Colon (tissue), 2 donors: ENCODE measurements around the gene HIVEP2.

Experiments used
- FAIRE-seq: peaks from 2 replicates; lab custom pipeline; 2012; peaks lifted over from hg19 to GRCh38; lab: Jason Lieb, UNC
- donor health status: control.
- donor health status: control.

HIVEP2 gene

DNA sequence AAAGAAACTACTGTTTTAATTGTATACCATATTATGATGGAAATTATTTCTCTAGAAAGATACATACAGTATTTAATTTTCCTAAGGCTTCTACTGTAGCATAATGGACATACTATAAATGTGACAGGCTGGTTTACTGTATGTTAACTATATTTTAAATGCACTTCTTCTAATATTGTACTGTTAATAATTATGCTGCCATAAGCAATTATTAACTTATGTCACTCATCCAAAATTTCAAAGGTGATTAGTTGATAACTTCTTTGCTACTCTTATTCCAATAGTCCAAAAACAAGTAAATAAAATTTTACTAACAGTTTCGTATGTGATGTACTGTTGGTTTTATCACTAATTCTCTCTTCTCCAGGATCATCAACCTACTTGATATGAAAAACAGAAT lies 28.1 kb downstream of the HIVEP2 start:
- FAIRE-seq: no peak

DNA sequence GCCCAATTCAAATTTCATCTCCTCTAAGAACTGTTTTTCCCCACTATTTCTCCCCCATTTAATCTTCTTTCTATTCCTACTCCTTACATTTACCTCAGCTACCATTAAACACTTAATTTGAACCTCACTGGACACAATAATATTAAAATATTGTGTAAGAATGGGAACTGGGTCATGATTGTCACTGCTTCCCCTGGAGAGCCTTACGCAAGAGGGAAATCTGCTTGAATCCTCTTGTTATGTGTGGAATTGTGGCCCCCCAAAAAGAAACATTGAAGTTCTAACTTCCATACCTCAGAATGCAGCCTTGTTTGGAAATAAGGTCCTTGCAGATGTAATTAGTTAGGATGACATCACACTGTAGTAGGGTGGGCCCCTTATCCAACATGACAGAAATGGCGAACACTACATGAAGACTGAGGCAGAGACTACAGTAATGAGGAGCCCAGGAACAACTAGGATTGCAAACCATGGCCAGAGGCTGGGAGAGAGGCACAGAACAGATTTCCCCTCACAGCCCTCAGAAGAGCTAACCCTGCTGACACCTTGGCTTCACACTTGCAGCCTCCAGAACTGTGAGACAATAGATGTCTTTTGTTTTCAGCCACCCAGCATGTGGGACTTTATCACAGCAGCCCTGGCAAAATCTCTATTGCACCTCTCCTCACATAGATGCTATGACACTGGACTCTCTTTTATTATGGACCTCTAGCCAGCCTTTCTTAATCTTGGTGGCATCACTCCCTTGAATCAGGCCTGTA lies 29.9 kb downstream of the HIVEP2 start:
- no peak for FAIRE-seq

DNA sequence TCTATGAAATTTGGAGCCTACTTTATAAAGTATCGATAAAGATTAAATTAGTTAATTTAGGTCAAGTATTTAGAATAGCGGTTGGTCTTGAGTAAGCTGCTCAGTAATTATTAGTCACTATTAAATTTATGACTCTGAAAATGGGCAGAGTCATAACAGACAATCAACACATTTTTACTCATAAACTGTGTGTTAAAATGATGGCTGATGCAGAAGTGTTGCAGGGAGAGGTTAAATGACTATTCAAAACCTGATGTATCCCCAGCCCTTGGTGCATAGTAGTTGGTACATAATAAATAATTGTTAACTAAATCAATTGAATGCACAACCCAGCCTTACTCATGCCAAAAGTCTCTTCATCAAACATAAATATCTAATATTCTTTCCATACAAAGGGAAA lies 30.6 kb downstream of the HIVEP2 start:
- no peak for FAIRE-seq

DNA sequence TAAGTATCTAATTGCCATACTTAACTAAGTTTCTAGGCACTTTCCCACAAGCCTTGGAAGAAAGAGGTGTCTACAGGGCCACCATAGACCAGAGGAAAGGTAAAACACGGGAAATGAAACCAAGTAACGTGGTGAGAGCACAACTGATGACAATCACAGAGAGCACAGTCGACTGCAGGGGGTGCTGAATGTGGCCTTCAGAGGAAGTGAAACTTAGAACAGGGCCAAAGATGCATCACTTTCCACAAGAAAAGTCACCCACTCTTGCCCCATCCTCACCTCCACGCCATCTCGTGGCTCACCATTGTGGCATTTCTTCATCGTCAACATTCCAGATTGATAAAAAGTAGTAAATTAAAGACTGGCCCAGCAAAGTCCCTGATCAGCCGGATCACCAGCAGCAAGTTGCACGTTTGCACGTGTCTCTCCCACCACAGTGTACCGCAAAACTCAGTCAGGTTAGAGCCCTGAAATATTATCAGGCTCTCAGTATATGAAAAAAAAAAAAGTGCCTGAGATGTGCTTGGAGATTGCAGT lies 31.4 kb downstream of the HIVEP2 start:
- no peak for FAIRE-seq

DNA sequence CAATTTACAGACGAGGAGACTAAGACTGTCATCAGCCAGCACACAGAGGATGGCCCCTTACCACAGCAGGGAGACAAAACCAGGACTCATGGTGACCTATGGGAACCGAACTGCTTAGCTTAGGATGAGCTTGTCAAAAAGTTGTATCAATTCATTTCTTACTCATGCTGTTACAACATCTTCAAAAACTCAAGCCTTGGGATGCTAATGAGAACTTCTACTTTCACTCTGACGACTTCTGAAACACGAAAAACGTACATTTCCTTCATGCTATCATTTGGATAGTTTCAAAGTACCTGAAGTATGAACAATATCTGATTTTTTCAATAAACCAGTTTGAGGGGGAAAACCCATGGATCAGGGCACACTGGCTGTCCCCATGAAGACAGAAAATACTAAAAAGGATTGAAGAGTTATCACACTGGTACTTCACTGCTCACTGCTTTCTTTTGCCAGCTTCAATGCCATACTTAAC lies 31.9 kb downstream of the HIVEP2 start:
- no peak for FAIRE-seq

DNA sequence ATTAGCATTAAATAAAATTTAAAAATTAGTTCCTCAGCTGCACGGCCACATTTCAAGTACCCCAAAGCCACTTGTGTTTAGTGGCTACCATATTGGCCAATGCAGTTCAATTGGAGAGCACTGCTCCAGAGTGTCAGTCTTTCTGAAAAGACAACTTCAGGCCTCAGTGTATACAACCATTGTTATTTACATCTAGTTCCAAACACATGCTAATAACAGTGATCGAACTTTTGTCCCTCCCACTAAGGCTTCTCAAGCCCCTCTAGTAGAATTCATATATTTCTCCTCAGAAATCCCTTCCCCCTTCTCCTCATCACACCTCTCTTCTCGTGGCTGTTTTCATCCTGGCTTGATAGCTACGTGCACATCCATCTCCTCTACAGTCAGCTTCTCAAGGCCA lies 32.9 kb downstream of the HIVEP2 start:
- FAIRE-seq: no peak

DNA sequence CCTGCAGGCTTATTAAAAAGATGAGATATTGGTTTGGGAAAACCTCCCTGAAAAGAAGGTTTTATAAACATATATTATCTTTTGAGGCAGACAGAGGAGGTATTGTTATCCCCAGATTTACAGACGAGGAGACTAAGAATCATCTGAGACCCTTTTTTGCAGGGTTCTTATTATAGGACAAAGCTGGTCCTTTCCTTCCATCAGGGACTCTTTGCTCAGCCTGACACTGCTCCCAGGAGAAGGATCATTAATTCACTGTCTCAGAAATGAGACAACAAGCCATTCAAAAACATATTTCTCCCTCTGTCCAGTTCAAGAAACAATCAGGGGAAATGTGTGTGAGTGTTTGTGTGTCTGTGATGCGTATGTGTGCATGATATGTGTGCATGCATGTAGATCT lies 33.5 kb downstream of the HIVEP2 start:
- FAIRE-seq: no peak

DNA sequence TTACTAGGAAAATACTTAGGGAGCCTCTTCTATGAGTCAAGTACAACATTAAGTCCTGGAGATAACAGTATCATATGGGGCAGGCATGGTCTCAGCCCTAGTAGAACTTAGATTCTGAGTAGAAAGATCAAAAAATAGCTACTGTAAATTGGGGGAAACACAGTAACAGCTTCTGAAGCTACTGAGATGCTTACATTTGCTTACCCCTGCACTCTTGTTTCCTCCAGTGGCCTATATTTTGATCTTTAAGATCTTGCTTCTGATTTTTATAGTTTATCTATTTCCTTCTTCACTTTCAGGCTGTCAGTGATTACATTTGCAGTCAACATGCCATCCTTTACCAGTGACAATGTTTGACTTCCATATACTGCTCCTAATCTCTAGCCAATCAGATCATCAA lies 35.3 kb downstream of the HIVEP2 start:
- no peak for FAIRE-seq

DNA sequence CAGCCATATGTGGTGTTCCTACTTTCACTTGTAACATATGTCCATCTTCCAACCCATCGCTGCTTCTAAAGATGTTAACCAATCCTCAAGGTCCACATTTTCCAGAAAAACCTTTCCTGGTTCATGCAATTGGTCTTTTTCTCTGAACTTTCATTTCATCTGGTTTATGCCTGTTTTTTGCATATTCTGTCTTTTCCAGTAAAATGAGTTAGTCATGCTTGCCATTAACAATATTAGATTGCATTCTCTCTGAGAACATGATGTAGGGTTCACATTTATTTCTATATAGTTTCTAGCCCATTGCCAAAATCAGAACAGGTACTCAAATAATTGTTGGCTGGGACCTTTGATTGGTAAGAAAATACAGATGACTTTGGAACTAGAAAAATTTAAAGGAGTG lies 36.7 kb downstream of the HIVEP2 start:
- FAIRE-seq: no peak

DNA sequence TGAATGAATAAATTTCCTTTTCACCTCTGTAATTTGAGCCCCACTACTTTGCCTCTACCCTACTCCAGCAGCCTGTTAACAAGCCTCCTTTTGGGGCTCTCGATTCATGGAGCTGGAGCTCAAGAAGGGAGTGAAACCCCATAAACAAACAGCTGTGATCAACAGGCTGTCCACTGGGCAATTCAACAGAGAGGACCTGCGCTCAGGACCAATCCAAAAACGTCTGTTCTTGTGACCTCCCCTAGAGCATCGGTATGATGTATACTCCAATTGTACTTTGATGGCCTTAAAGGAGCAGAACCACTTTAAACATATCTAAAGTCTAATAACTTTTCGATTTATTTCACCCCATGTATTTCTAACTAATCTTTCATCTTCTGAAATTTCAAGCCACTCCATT lies 37.4 kb downstream of the HIVEP2 start:
- no peak for FAIRE-seq

DNA sequence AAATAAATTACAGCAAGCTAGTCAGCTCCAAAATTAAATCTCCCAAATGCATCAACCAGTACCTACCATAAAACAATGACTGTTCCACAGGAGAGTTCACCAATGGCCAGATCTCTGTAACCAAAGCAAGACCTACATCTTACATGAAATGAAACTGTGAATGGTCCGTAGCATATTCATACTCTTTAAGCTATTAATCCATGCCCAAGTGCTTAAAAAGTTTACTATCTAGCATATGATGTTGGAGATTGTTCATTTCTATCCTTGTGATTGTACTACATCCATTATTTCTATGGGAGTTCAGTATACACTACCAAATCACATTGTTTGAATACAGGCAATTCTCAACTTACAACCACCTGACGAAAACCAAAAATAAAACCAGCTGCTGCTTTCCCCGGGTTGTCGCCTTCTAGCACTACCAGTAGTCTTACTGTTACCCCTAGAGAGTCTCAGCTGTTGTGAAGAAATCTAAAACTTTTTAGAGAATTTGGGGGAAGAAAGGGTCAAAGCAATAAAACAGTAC lies 38.0 kb downstream of the HIVEP2 start:
- no peak for FAIRE-seq

DNA sequence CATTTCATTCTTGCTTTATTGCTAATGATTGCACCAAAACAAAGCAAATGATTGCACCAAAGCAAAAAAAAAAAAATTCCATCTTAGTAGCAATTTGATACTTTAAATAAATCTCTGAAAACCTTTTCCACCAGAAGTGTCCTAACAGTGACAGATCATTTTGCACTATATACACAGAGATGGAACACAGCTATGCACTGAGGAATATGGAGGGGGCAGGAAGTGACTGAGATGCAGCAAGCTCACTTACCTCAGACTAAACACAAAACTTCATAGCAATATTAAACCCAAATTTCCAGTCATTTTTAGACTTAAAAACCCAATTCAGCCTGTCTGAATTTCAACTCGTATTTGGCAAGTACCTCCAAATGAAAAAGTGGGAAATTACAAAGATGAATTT lies 41.2 kb downstream of the HIVEP2 start:
- FAIRE-seq: no peak

DNA sequence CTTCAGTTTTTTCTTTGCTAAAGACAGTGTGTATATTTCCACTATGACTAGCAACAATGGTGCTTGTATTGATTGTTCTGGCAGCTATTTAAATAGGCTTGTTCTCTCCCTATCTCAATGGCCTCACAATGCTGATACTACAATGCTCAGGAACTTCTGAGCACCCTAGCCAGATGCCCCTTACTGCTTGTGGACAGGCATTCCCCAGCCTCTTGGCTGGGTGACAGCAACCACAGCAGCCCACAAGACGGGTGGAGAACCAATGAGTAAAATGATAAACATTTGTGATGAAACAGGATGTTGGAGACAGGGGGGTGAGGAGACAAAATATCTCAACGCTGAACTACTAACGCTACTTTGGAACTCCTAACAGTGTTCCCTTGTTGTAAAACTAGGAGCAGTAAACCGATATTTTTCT lies 42.3 kb downstream of the HIVEP2 start:
- FAIRE-seq: no peak

DNA sequence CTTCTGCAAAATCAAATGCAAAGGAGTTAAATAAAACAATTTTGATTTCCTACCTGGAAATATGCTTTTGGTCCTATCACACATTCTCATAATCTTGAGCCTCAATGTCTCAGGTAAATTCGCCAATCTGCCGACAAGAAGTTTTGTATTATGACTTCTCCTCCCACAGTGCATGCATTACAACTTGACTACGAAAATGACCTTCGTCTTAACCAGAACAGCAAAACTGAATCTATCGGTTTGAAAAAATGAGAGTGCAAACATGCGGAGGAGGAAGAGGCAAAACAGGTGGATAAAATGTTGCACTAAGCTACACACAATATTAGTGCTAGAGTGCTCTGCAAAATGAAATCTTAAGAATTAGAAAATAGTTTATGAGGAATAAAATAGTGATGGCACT lies 43.4 kb downstream of the HIVEP2 start:
- FAIRE-seq: no peak

DNA sequence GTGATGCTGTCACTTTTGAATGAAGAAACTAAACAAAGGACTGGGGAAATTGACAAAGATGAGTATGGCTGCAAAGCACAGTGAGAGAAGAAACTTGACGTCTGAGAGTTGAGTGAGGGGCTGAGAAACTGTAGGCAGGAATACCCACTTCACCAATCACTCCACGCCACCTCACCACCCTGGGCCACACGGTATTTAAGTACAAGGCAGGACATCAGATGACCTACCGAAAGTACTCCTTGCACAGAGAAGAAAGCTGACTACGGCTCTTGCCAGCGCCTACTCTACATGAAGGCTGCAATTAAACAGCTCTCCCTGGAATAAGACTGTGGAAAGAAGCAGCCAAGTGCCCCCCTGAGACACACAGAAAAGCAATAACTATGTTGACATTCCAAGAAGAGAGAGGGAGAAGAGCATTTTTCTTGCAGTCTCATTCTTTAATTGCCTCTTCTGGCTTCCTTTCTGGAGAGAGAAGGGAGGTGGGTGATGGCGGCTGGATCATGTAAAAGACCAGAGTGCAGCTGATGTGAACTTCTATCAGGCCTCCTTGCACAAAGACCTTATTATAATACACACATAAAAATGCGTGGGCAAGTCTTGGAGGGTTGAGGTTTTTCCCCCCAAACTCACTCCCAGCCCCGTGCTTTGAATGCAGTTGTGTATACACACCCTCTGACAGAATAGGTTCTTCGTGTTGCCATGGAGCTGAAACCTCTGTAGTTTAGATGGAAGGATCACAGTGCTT lies 44.6 kb downstream of the HIVEP2 start:
- FAIRE-seq: no peak

DNA sequence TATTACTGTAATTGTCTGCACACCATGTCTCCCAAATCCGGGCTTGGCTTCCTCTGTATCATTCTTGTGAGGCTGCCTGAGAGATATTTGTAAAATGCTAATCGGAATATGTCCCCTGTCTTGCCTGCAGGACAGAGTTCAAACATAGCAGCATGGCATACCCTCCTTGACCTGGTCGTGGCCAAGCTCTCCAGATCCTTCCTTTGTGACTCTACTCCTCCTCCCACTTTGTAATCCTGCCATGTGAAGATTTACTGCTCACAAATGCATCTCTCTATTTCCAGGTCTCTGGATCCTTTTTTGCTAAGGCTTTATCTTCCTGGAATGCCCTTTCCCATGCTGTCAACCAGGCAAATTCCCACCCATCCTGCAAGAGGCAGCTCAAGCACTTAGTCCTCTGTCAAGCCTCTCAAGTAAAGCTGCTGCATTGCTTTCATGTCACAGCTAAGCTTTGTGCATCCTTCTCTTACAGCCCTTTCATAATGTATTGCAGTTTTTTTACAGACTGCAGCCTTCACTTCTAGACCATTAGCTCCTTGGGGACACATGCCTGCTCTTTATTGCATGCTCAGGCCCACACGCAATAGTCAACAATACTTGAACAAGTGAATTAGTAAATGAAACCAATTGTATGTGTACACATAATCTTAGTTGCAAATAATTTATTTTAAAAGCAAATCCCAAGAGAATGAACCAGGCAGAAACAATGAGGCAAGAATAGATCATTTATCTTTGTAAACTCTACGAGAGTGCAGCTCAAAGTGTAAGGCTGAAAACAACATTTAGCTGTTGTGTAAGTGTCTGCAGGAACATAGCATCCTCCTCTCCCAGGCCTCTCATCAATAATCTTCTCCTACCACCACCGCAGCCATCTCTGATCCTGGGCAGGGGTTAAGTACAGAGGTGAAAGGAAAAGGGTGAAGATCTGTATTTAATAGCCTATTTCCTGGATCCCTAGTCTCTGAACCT lies 45.8 kb downstream of the HIVEP2 start:
- FAIRE-seq: no peak

DNA sequence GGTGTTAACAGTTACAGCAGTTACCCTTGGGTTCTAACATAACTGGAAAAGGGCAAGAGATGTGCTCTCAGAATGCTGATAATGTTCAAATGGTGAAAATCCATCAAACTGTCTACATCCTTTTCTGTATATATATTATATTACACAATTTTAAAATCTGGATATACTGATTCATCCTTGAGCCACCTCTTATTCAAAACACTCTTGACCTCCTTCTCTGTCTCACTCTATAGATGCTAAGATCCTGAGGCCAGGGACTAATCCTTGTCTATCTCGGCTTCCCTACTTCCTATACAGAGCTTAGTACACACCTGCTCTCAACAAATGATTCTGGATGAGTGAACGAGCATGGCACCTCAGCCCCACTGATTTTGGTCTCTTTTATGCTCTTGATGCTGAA lies 47.3 kb downstream of the HIVEP2 start:
- no peak for FAIRE-seq

DNA sequence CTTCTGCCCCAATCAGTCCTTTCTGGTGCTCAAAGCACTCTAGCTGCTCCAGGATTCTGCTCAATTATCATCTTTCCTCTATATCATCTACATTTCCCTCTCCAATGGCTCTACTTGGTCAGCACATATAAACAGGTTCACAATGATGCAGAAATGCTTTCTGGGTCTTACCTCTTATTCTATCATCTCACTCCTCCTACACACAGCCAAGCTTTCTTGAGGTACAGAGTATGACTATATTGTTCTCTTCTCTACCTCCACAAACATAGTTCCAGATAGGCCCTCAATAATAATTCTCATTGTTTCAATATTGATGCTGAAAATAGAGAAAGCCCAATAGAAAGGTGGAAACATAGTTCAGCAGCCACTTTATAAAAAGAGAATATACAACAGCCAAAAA lies 48.2 kb downstream of the HIVEP2 start:
- FAIRE-seq: no peak

DNA sequence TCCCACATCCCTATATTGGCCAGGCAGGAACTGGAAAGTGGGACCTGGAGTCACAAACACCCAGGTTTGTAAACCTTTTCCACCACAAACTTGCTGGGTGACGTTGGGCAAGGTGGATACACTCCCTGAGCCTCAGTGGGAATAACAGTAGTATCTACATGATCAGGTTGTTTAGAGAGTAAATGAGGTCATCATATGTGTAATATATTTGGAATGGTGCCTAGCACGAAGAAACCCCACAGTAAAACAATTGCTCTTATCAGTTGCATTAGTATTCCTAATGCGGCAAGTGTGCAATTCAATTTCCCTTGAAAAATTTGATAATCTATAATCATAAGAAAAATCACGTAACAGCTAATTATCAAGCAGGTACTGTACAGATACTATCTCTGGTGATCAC lies 51.9 kb downstream of the HIVEP2 start:
- no peak for FAIRE-seq

DNA sequence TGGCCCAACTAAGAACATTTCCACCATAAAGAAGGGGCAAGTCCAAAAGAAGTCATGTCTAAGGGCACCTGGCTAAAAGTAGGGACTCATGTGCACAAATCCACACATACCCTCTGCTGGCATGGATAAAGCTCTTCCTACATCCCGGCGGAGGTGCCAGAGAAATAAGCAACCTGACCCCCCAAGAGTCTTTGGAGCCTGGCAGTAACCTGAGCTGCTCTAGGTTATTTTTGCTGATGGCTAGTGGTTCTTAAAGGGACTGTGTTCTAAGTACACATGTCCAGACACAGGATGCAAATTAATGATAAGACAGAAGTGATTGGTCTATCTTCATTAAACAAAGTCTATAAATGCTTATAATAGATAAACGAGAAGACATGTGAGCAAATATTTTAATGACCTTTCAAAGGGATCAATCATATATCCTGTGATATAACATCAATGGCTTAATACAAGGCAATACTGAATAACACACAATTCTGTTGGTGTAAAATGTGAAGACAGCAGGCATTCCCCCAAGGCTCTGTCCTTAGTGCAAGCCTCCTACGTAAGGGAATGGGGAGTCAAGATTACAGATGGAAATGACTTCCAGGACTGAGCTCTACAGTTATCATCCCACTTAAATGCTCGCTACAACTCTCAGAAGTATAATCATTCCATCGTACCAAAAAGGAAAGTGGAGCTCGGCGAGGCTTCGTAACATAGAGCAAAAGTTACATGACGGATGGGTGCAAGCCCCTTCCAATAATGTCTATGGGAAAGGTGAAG lies 52.5 kb downstream of the HIVEP2 start:
- FAIRE-seq: no peak

DNA sequence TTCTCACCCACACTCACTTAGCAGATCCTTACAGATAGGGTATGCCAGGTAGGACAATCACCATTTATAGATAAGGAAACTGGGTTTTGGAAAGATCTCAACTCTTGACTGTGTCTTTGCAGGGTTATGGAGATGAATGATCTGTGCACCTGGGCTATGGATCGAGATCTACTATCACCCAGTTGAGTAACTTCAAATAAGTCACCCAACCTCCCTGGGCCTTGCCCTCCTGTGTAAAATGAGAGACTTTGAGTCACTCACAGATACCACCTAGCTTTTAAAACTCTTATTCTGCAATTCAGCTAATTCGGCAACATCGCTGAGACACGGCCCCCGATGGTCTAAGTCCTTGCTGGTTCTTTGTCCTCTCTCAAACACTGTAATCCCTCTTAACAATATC lies 53.5 kb downstream of the HIVEP2 start:
- no peak for FAIRE-seq
